Lower lobe of right lung (tissue), 2 donors: ENCODE data around the gene LDHAL6B. TPM values are rescaled to one million over a fixed set of nuclear protein-coding genes. Genes with fewer than 3 reads are reported as not detected.

Source experiments
- ATAC-seq, 2 donors: fragments of 200-7000 bp; cut with Tn5 transposase; one replicate each; pipeline ENCODE4 v1.9.1; 2020 to 2022; ENCODE audit warnings: mild to moderate bottlenecking in 2 of 2, moderate library complexity in 2 of 2
- DNase-seq: peaks from one replicate; pipeline ENCODE4 v3.0.0-alpha.2; 2020
- H3K27ac ChIP-seq: fragments of 200-600 bp; one replicate; pipeline ENCODE4 v1.8.0; 2022
- H3K27me3 ChIP-seq: fragments of 200-600 bp; one replicate; pipeline ENCODE4 v1.8.0; 2022; ENCODE audit warnings: low read depth
- H3K36me3 ChIP-seq: fragments of 200-600 bp; one replicate; pipeline ENCODE4 v1.8.0; 2022; ENCODE audit warnings: mild to moderate bottlenecking
- H3K4me1 ChIP-seq: fragments of 200-600 bp; one replicate; pipeline ENCODE4 v1.8.0; 2022
- H3K4me3 ChIP-seq: fragments of 200-600 bp; one replicate; pipeline ENCODE4 v1.8.0; 2022; ENCODE audit warnings: mild to moderate bottlenecking
- H3K9me3 ChIP-seq: fragments of 200-600 bp; one replicate; pipeline ENCODE4 v1.8.0; 2022
- intact Hi-C: fragments of 100-400 bp; cut with DNase I; formaldehyde crosslinking; loops from one replicate; pipeline ENCODE4 v1.11.0; 2022
- total RNA-seq: library from RNA; stranded (reverse); fragmentation: NEBNext Ultra II Directional; extraction: Animal tissue kit (Norgen Biotek cat#: 25700); gene quantifications from one replicate; pipeline ENCODE4 v1.2.1, GENCODE V29; 2021
- TF ChIP-seq, protein P1 (sequence below): fragments of 200-600 bp; IDR thresholded peaks from one replicate; pipeline ENCODE4 v1.8.0; 2022; ENCODE audit warnings: antibody characterized with exemption, mild to moderate bottlenecking
- donor health status: DM: no; HTN: yes; CAD: no; lungs with severe emphysema.

LDHAL6B gene
- total RNA-seq, 1 donor from 2014 or later: not detected

DNA sequence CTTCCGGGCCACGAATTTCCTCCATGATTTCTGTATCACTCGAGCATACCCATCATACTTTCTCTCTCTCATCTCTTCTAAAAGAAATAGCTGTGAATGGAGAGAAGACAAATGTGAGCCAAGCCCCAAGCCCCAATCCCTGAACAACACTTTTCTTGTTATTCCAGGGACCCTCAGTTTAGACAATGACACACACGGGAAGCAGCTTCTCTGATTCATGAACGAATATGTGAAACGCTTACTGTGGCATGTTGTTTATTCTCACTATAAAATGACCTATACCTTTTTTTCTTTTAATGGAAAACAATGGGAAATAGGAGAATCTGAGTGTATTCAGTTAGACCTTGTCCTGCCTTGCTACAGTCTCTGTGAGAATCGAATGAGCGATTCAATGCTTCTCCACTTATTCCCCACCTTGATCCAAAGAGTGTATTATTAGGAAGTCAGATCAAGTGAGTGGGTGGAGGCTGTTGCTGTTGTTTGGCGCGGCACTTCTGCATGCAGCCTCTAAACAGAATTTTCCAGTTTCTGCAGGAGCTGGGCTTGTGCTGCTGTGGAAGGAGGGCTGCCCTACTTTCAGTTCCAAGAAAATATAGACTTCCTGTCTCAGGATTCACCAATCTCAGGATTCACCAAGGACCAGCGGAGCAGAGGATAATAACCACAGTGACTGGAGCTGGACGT is 32.4 kb upstream of the LDHAL6B start:
- Histone ChIP-seq H3K4me3 (no peak overlapping the region), H3K9me3 (no peaks in the 10 kb centered on the region), H3K4me1 (peaks cover 34% of the 10 kb centered on the region), H3K27ac (peak overlapping the region; percentile 54), H3K36me3 (peaks cover 23% of the 10 kb centered on the region), H3K27me3 (no peaks in the 10 kb centered on the region)
- ATAC-seq: peak in 1 of 2 donors; percentile 30
- no peak for DNase-seq
- intact Hi-C loops: no loop called here
- TF ChIP-seq, protein P1, sequence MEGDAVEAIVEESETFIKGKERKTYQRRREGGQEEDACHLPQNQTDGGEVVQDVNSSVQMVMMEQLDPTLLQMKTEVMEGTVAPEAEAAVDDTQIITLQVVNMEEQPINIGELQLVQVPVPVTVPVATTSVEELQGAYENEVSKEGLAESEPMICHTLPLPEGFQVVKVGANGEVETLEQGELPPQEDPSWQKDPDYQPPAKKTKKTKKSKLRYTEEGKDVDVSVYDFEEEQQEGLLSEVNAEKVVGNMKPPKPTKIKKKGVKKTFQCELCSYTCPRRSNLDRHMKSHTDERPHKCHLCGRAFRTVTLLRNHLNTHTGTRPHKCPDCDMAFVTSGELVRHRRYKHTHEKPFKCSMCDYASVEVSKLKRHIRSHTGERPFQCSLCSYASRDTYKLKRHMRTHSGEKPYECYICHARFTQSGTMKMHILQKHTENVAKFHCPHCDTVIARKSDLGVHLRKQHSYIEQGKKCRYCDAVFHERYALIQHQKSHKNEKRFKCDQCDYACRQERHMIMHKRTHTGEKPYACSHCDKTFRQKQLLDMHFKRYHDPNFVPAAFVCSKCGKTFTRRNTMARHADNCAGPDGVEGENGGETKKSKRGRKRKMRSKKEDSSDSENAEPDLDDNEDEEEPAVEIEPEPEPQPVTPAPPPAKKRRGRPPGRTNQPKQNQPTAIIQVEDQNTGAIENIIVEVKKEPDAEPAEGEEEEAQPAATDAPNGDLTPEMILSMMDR: no peak

DNA sequence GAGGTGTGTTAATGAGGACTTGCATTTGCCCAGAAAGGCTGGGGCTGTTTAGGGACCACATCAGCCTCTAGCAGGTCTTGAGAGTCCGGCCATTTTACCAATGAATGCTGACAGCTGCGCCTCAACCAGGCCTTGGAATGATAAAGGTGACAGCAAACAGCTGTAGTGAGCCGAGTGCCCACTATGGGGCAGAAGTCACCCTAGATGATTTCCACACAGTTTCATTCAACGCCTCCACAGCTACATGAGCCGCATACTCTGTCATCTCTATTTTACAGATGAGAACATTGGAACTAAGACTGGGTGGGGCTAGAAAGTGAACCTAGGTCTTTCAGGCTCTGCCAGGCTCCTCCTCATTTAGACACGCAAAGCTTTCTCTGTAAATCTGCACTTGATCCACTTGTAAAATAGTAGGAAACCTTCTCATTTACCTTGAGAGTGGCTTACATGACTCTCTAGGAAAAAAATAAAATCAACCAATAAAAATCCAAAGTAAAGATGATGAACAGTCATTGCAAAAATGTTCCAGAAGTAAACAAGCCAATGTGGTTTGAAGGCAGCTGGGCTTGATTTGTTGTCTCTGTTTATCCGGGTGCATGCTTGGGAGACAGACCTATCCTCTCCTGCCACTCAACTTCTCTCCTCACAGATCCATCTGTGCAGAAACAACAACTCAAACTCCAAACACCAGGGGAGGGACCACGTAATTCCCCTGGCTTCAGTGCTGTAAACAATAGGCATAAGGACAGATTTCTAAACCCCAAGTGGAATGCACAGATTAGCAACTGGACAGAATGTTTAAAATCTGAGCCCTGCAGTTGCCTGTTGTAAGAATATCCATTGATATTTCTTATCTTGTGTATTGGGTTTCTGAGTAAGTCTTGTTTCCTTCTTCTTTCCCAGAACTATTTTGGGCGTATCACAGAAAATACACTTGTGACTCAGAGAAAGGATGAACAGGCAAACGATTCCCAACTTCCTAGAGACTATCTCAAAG is 31.5 kb upstream of the LDHAL6B start:
- Histone ChIP-seq H3K4me1 (peaks cover 28% of the 10 kb centered on the region), H3K9me3 (no peaks in the 10 kb centered on the region), H3K4me3 (no peak overlapping the region), H3K27ac (peak overlapping the region; percentile 59), H3K27me3 (no peaks in the 10 kb centered on the region), H3K36me3 (peaks cover 23% of the 10 kb centered on the region)
- TF ChIP-seq, protein P1: peak; percentile 54
- ATAC-seq: peak; percentile 82 to 88
- DNase-seq: peak; percentile 63
- intact Hi-C loops: no loop called here

DNA sequence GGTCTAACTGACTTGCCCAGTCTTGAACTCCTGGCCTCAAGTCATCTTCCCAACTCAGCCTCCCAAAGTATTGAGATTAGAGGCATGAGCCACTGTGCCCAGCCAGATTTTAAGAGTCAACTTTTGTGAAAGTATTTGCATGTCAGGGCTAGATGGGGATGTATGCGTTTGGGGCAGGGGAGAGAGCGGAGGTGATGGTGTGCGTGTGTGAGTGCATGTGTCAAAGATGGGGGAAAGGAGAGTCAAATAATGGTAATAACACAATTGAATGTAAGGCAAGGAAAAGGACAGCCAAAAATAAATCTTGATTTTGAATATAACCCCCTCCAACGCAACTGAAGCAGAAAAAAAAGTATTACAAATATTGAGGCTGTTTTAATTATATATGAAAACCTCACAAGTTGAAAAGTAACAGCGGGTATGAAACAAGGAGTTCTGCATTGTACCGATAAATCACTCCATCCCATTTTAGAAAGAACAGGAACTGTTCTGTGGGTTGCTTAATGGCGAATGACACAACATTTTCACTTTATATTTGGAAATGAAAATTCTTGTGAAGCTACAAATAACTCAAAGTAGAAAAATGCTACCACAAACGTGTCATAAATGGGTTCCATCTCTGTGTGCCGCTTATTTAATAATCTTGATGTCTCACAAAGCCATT is 29.9 kb upstream of the LDHAL6B start:
- no peak for DNase-seq
- peaks cover 8% of the 10 kb centered on the region for H3K9me3 ChIP-seq
- no peak overlapping the region for H3K4me3 ChIP-seq
- intact Hi-C loops: no loop called here
- H3K4me1 ChIP-seq: peaks cover 28% of the 10 kb centered on the region
- TF ChIP-seq, protein P1: no peak
- H3K27ac ChIP-seq: peak overlapping the region; percentile 59
- H3K36me3 ChIP-seq: peaks cover 9% of the 10 kb centered on the region
- peak in 1 of 2 donors; percentile 24 for ATAC-seq
- H3K27me3 ChIP-seq: no peaks in the 10 kb centered on the region

DNA sequence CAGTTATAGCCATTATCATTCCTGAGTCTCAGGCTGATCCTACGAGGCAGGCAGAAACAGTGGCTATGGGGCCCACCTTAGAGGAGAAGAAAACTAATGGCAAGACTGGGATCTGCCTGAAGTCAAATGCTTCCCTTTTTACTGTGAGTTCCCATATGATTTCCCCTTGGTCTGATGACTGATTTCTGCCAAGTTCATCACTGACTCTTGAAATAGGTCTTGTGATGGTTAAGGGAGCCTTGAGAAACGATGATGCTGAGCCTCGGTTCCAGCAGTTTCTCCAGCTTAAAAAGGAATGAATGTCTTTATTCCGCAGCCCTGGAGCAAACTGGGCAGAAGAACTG is 29.4 kb upstream of the LDHAL6B start:
- intact Hi-C loops: no loop called here
- H3K27ac ChIP-seq: peak overlapping the region; percentile 54
- peaks cover 9% of the 10 kb centered on the region for H3K36me3 ChIP-seq
- DNase-seq (no peak), ATAC-seq (peak; percentile 31 to 36)
- peaks cover 28% of the 10 kb centered on the region for H3K4me1 ChIP-seq
- H3K4me3 ChIP-seq: no peak overlapping the region
- TF ChIP-seq, protein P1: no peak
- H3K9me3 ChIP-seq: peaks cover 13% of the 10 kb centered on the region
- no peaks in the 10 kb centered on the region for H3K27me3 ChIP-seq

DNA sequence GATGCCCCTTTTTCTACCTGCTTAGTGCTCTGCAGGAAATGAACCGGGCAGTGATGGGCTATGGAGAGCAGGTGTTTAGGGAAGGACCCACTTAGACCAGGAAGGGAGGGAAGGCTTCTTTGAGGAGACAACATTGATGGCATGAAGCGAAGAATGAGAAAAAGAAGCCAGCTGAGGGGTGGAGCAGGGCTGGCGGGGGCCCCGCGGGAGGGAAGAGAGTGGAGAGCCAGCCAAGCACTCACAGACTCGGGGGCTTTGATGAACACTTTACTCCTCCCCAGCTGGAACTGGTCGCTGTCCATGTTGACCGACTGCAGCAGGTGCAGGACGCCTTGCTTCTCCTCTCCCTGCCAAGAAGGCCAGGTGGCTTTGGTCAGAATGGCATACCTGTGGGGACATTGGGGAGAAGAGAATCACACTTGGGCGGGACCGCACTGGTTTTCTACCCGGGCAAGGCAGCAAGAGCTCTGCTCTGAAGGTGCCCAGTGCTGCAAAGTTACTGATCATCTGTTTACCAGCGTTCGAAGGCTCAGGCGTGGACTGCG is 28.4 kb upstream of the LDHAL6B start:
- H3K27ac ChIP-seq: peak overlapping the region; percentile 54
- intact Hi-C loops: no loop called here
- TF ChIP-seq, protein P1: no peak
- peaks cover 9% of the 10 kb centered on the region for H3K36me3 ChIP-seq
- H3K4me3 ChIP-seq: no peak overlapping the region
- peaks cover 15% of the 10 kb centered on the region for H3K9me3 ChIP-seq
- DNase-seq (no peak), ATAC-seq (no peak)
- peaks cover 28% of the 10 kb centered on the region for H3K4me1 ChIP-seq
- H3K27me3 ChIP-seq: no peaks in the 10 kb centered on the region
